Endothelial cell of umbilical vein (primary cell): ENCODE results near the gene MED27. TPM values are rescaled to one million over a fixed set of nuclear protein-coding genes. Genes with fewer than 3 reads are reported as not detected.

ENCODE experiments used
- BruUV-seq: library from RNA; stranded (reverse); fragments of 400-500 nt; replicated peaks from 2 replicates; lab custom pipeline; 2021; lab: Mats Ljungman, UMichigan
- CTCF ChIA-PET: fragments of 300-600, 350-600 bp; sonication (Branson Sonifier 250); formaldehyde crosslinking; loops from one replicate; lab custom pipeline; 2021; ENCODE audit warnings: antibody characterized with exemption, inconsistent platforms; lab: Charles Lee
- POLR2A ChIA-PET: fragments of 300-600, 350-600 bp; sonication (Branson Sonifier 250); formaldehyde crosslinking; loops from one replicate; lab custom pipeline; 2021; ENCODE audit warnings: antibody characterized with exemption, inconsistent platforms; lab: Charles Lee
- DNase-seq: peaks from one replicate; pipeline ENCODE4 v3.0.0-alpha.2; 2011; ENCODE audit warnings: low read depth, low spot score
- FAIRE-seq: peaks from 2 replicates; lab custom pipeline; 2011; peaks lifted over from hg19 to GRCh38; lab: Jason Lieb, UNC
- H2AFZ ChIP-seq: 2 replicates; pipeline ENCODE4 v1.6.0; 2012; ENCODE audit warnings: low read depth, low read length, control low read depth, inconsistent platforms
- H3K27ac ChIP-seq: 2 replicates; pipeline ENCODE4 v1.5.1; 2011; ENCODE audit warnings: low read depth, mild to moderate bottlenecking, control low read depth, low read length, moderate library complexity; ENCODE audit not compliant: insufficient read depth
- H3K27me3 ChIP-seq, 2 experiments: 2 replicates each; pipeline versions ENCODE4 v1.6.0 to v1.6.1; 2011; ENCODE audit warnings: low read length in 2 of 2, mixed read lengths in 1 of 2; ENCODE audit not compliant: control insufficient read depth in 2 of 2, insufficient read depth in 2 of 2
- H3K36me3 ChIP-seq, 2 experiments: 2 replicates in 1 of 2; 3 replicates in 1 of 2; pipeline ENCODE4 v1.5.1; 2011; ENCODE audit warnings: low read length in 2 of 2, mild to moderate bottlenecking in 1 of 2, moderate library complexity in 1 of 2; ENCODE audit not compliant: control insufficient read depth in 2 of 2, insufficient read depth in 2 of 2; ENCODE audit errors: extremely low read depth in 1 of 2
- H3K4me1 ChIP-seq: 3 replicates; pipeline ENCODE4 v1.5.1; 2011; ENCODE audit warnings: mild to moderate bottlenecking, low read length; ENCODE audit not compliant: control insufficient read depth, insufficient read depth; ENCODE audit errors: extremely low read depth
- H3K4me2 ChIP-seq: 2 replicates; pipeline ENCODE4 v1.6.1; 2011; ENCODE audit warnings: low read length, control low read depth, mixed read lengths; ENCODE audit not compliant: insufficient read depth
- H3K4me3 ChIP-seq, 3 experiments: fragments of 200-600 bp in 1 of 3; sonication (generic), shearing (Covaris generic) in 1 of 3; replicated peaks in 1 of 3; 2 replicates each; pipeline ENCODE4 v1.5.1; 2011 to 2016; ENCODE audit warnings: control low read depth in 3 of 3, low read length in 3 of 3, mild to moderate bottlenecking in 2 of 3, inconsistent platforms in 1 of 3, low read depth in 1 of 3, moderate library complexity in 1 of 3; ENCODE audit not compliant: insufficient read depth in 1 of 3
- H3K79me2 ChIP-seq: 2 replicates; pipeline ENCODE4 v1.6.0; 2012; ENCODE audit warnings: low read length, inconsistent platforms; ENCODE audit not compliant: control insufficient read depth, insufficient read depth
- H3K9ac ChIP-seq: replicated peaks from 2 replicates; pipeline ENCODE3; 2011; ENCODE audit warnings: low read length, control low read depth; ENCODE audit not compliant: insufficient read depth; ENCODE audit errors: extremely low read depth
- H3K9me1 ChIP-seq: replicated peaks from 3 replicates; pipeline ENCODE4 v1.6.0; 2011; ENCODE audit warnings: mild to moderate bottlenecking, low read length; ENCODE audit not compliant: control insufficient read depth, insufficient read depth; ENCODE audit errors: extremely low read depth
- H3K9me3 ChIP-seq: replicated peaks from 2 replicates; pipeline ENCODE4 v1.5.1; 2012; ENCODE audit warnings: low read length, inconsistent platforms; ENCODE audit not compliant: control insufficient read depth, insufficient read depth
- H4K20me1 ChIP-seq: replicated peaks from 2 replicates; pipeline ENCODE3; 2011; ENCODE audit warnings: mild to moderate bottlenecking, low read length; ENCODE audit not compliant: control insufficient read depth, insufficient read depth; ENCODE audit errors: extremely low read depth
- EZH2 ChIP-seq: IDR thresholded peaks from 2 replicates; pipeline ENCODE4 v1.6.1; 2012; ENCODE audit warnings: borderline replicate concordance, low read depth, mild to moderate bottlenecking, moderate library complexity, low read length, inconsistent platforms; ENCODE audit not compliant: severe bottlenecking
- FOS ChIP-seq: IDR thresholded peaks from 2 replicates; pipeline ENCODE4 v1.6.1; 2011; ENCODE audit warnings: mild to moderate bottlenecking, low read length, moderate library complexity, borderline replicate concordance; ENCODE audit not compliant: insufficient read depth
- GATA2 ChIP-seq: IDR thresholded peaks from 2 replicates; pipeline ENCODE4 v1.7.0; 2011; ENCODE audit warnings: low read depth, mild to moderate bottlenecking, moderate library complexity, mixed read lengths, low read length; ENCODE audit not compliant: insufficient read length, insufficient read depth
- JUN ChIP-seq: IDR thresholded peaks from 2 replicates; pipeline ENCODE4 v1.6.1; 2011; ENCODE audit warnings: borderline replicate concordance, low read depth; ENCODE audit not compliant: insufficient read length, insufficient read depth
- MYC ChIP-seq: IDR thresholded peaks from one replicate; pipeline ENCODE4 v1.6.1; 2011; ENCODE audit warnings: mild to moderate bottlenecking, low read depth, low read length
- POLR2A ChIP-seq: IDR thresholded peaks from 2 replicates; pipeline ENCODE4 v1.6.1; 2012; ENCODE audit warnings: low read depth, mild to moderate bottlenecking, control low read depth, low read length
- POLR2AphosphoS5 ChIP-seq: IDR thresholded peaks from 2 replicates; pipeline ENCODE4 v1.6.1; 2012; ENCODE audit warnings: low read depth, mild to moderate bottlenecking, control low read depth, low read length, moderate library complexity; ENCODE audit not compliant: insufficient read depth
- dilution Hi-C: fragments of 300-500 bp; cut with MboI; formaldehyde crosslinking; loops from one replicate; pipeline ENCODE4 v1.15.0; 2019; ENCODE audit warnings: low sequenced_read_pairs; ENCODE audit not compliant: extremely low pct_ligation_motif_present
- intact Hi-C: fragments of 100-400 bp; cut with micrococcal nuclease; formaldehyde crosslinking; loops from one replicate; pipeline ENCODE4 v1.10.0; 2022
- polyA plus RNA-seq, 4 experiments: library from polyadenylated mRNA; depleted of rRNA in 3 of 4; stranded (reverse) in 3 of 4; unstranded in 1 of 4; fragments of >200 nt; gene quantifications; 2 replicates each; pipeline versions ENCODE4 v1.2.1 to v1.2.3, GENCODE V29; 2011 to 2012; ENCODE audit warnings: missing spikeins in 1 of 4
- total RNA-seq: library from RNA; stranded (reverse); gene quantifications from 2 replicates; pipeline ENCODE4 v1.2.3, GENCODE V29; 2021
- TF ChIP-seq, protein P1 (sequence below), 2 donors: IDR thresholded peaks; 1 replicate in 1 of 2; 2 replicates in 1 of 2; pipeline ENCODE4 v1.5.1; 2011; ENCODE audit warnings: low read length in 2 of 2, mild to moderate bottlenecking in 2 of 2, moderate library complexity in 2 of 2, control low read depth in 1 of 2, inconsistent platforms in 1 of 2, low read depth in 1 of 2; ENCODE audit not compliant: insufficient read depth in 1 of 2; ENCODE audit errors: extremely low read depth in 1 of 2
- TF ChIP-seq, protein P2 (sequence below): IDR thresholded peaks from 2 replicates; pipeline ENCODE4 v1.6.1; 2011; ENCODE audit not compliant: insufficient read depth, insufficient read length

MED27 gene
- total and polyA plus RNA-seq, 2 donors (not counting 3 experiments of a cell fraction or from before 2014, with no cell fraction given), result 27.9 to 47.8 TPM

- Histone ChIP-seq H2AFZ (no peak overlapping the region), H3K9me3 (no peaks in the 10 kb centered on the region), H3K79me2 (no peaks in the 10 kb centered on the region), H3K9ac (no peak overlapping the region), H3K9me1 (no peaks in the 10 kb centered on the region), H3K4me1 (no peaks in the 10 kb centered on the region), H3K4me2 (no peak overlapping the region), H3K27me3 (no peaks in the 10 kb centered on the region), H3K36me3 (no peaks in the 10 kb centered on the region), H4K20me1 (no peaks in the 10 kb centered on the region), H3K4me3 (no peak overlapping the region), H3K27ac (no peak overlapping the region)
- CTCF ChIA-PET, result interaction anchor here (0.7 to 1.7 kb wide), 5 partner anchors 10 to 218 kb away, joined by 3 to 4 read pairs (median 3); no protein-coding TSS in a partner anchor
- no TSS peak for BruUV-seq
- dilution Hi-C loops (no loop called here), intact Hi-C loops (no loop called here)
- DNase-seq (peak; percentile 41), FAIRE-seq (peak; percentile 55)
- TF ChIP-seq MYC, result no peak
- no peak for TF ChIP-seq POLR2AphosphoS5
- TF ChIP-seq FOS, result no peak
- no peak for TF ChIP-seq EZH2
- TF ChIP-seq, protein P1, sequence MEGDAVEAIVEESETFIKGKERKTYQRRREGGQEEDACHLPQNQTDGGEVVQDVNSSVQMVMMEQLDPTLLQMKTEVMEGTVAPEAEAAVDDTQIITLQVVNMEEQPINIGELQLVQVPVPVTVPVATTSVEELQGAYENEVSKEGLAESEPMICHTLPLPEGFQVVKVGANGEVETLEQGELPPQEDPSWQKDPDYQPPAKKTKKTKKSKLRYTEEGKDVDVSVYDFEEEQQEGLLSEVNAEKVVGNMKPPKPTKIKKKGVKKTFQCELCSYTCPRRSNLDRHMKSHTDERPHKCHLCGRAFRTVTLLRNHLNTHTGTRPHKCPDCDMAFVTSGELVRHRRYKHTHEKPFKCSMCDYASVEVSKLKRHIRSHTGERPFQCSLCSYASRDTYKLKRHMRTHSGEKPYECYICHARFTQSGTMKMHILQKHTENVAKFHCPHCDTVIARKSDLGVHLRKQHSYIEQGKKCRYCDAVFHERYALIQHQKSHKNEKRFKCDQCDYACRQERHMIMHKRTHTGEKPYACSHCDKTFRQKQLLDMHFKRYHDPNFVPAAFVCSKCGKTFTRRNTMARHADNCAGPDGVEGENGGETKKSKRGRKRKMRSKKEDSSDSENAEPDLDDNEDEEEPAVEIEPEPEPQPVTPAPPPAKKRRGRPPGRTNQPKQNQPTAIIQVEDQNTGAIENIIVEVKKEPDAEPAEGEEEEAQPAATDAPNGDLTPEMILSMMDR (IDR thresholded peaks at IDR 0.05; ENCODE audit: extremely low read depth in 1 of 2, insufficient read depth in 1 of 2, low read depth in 1 of 2, low read length in 2 of 2), result no peak
- TF ChIP-seq, protein P2, sequence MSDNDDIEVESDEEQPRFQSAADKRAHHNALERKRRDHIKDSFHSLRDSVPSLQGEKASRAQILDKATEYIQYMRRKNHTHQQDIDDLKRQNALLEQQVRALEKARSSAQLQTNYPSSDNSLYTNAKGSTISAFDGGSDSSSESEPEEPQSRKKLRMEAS, result no peak
- no peak for TF ChIP-seq POLR2A
- no peak for TF ChIP-seq JUN
- no peak for TF ChIP-seq GATA2
- POLR2A ChIA-PET, result no interaction called here
Measured at GRCh38 chr9:131951905-131952304, 127.8 kb downstream of the MED27 start.
